Peyer's patch (tissue), 4 donors: ENCODE results near the gene APOBEC3H.

Experiments used
- POLR2A ChIP-seq, 2 donors: fragments of 450-650 bp; IDR thresholded peaks; one replicate each; pipeline ENCODE4 v1.5.1; 2017; ENCODE audit warnings: antibody characterized with exemption in 2 of 2, mild to moderate bottlenecking in 2 of 2, moderate library complexity in 2 of 2
- TF ChIP-seq, protein P1 (sequence below), 6 experiments: fragments of 450-650 bp in 4 of 6; fragments of 200-600 bp in 2 of 6; sonication (generic) in 1 of 6; IDR thresholded peaks; one replicate each; pipeline ENCODE4 v1.5.1; 2017 to 2019; ENCODE audit warnings: antibody characterized with exemption in 6 of 6, mild to moderate bottlenecking in 3 of 6, moderate library complexity in 1 of 6

DNA sequence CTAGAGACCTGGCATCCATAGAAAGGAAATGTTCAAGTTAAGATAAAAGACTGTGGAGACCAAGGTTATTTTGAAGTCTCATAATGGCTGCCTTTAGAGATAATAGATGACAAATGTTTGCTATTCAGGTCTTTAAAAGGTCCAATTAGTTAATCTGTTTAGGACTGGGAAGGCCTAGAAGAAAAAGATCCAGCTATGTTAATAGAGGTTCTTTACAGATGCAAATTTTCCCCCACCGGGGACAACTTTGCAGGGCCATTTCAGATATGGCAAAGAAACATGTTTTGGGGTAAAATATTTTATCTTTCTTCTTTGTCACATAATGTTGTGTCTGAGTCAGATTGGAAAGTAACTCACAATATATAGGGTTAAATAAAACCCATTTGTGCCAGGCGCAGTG lies 23.1 kb upstream of the APOBEC3H start:
- TF ChIP-seq, protein P1, sequence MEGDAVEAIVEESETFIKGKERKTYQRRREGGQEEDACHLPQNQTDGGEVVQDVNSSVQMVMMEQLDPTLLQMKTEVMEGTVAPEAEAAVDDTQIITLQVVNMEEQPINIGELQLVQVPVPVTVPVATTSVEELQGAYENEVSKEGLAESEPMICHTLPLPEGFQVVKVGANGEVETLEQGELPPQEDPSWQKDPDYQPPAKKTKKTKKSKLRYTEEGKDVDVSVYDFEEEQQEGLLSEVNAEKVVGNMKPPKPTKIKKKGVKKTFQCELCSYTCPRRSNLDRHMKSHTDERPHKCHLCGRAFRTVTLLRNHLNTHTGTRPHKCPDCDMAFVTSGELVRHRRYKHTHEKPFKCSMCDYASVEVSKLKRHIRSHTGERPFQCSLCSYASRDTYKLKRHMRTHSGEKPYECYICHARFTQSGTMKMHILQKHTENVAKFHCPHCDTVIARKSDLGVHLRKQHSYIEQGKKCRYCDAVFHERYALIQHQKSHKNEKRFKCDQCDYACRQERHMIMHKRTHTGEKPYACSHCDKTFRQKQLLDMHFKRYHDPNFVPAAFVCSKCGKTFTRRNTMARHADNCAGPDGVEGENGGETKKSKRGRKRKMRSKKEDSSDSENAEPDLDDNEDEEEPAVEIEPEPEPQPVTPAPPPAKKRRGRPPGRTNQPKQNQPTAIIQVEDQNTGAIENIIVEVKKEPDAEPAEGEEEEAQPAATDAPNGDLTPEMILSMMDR (IDR thresholded peaks at IDR 0.05): no peak
- no peak for TF ChIP-seq POLR2A (IDR thresholded peaks at IDR 0.05)
